GM12892 (cell line): Measurements from ENCODE around the gene TMEM9.

Experiments used
- POLR2A ChIP-seq: IDR thresholded peaks from 2 replicates; pipeline ENCODE4 v1.6.1; 2011; ENCODE audit warnings: low read depth, low read length, control low read depth
- POLR2AphosphoS5 ChIP-seq: IDR thresholded peaks from 2 replicates; pipeline ENCODE4 v1.6.1; 2011; ENCODE audit warnings: low read depth, low read length, control low read depth
- TAF1 ChIP-seq: IDR thresholded peaks from 2 replicates; pipeline ENCODE4 v1.6.1; 2011; ENCODE audit warnings: low read depth, mild to moderate bottlenecking, control low read depth, low read length, borderline replicate concordance

DNA sequence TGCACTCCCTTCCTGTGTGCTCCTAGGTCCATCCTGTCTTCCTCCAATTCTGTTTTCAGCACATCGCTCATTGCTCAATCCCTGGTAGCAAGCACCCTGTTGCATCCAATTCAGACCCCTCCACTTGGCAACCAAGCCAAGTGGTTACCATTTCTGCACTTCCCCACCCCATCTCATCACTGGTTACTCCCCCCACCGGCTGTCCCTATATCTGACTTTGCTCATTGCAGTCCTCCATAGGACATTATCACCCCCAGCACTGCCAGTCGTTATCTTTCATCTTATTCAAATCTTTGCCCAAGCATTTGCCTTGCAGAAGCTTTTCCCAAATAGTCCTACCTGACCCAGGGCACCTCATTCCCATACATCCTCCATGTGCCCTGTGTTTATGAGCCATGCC, 2.1 kb upstream of the TMEM9 start:
- TF ChIP-seq TAF1, result no peak
- no peak for TF ChIP-seq POLR2A
- no peak for TF ChIP-seq POLR2AphosphoS5
